NCI-H2081 treated with DMSO at 0.1 percent for 48 hours (cell line): ENCODE data around the gene KRT38.

Experiments used
- DNase-seq: peaks from one replicate; lab custom pipeline; 2025; lab: John Stamatoyannopoulos, UW

Gene KRT38

DNA sequence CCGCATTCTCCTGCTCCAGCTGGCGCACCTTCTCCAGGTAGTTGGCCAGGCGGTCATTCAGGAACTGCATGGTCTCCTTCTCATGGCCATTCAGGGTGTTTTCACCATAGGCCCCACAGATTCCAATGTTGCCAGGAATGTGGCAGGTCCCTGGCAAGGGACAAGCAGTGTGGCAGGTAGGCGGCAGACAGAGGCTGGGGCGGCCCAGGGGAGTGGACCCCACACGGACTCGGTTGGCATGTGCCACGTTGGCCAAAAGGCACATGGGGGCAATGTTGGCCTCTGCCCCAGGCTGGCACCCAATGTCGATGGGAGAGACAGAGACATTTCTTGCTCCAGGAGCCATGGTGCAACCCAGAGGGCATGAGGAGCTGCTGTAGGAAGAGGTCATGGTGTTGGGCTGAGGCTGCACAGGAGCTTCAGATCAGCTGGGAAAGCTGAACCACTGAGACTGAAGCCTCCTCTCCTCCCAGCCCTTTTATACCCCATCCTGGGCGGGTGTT, at the start of gene KRT38:
Gene KRT38 (minus strand): TSS at position 453 of the 503 bp plus-strand sequence. CDS start 62 bp downstream, at position 391.
- DNase-seq: no peak

DNA sequence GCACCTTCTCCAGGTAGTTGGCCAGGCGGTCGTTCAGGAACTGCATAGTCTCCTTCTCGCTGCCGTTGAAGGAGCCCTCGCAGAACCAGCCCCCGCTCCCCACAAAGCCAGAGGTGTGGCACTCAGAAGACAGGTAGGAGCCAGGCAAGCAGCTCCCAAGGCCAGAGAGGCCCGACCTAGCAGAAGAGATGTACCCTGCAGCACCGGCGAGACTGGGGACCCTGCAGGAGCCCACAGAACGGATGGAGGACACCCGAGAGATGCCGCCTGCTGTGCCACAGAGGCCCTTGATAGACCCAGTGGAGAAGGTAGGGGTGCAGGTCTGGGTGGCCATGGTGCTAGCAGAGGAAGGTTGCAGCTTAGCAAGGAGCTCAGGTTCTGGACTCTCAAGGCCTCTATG, 48.7 kb upstream of the KRT38 start, which contains the start of gene KRT36:
Gene KRT36 (minus strand): TSS at position 380 of the 400 bp plus-strand sequence. CDS start 46 bp downstream, at position 334.
- DNase-seq: no peak

GRCh38 chr17:41486809-41487530, 46.2 kb upstream of the KRT38 start:
- DNase-seq: no peak

DNA sequence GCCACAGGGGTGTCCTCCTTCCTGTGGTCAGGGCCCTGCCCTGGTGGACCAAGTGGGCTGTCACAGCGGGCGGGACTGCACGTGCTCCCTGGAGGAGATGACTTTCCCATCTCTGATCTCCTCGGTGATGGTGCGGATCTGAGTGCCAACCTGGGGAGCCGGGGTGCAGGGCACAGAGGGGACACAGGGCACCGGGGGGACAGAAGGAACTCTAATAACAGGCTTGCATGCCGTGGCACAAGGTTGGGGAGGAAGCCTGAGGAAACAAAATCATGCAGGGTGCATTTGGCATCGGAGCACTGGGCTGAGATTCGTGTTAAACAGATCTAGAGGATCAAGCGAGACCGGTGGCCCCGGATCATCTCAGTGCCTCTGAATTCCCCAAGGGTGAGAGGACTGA, 45.5 kb upstream of the KRT38 start:
- no peak for DNase-seq

DNA sequence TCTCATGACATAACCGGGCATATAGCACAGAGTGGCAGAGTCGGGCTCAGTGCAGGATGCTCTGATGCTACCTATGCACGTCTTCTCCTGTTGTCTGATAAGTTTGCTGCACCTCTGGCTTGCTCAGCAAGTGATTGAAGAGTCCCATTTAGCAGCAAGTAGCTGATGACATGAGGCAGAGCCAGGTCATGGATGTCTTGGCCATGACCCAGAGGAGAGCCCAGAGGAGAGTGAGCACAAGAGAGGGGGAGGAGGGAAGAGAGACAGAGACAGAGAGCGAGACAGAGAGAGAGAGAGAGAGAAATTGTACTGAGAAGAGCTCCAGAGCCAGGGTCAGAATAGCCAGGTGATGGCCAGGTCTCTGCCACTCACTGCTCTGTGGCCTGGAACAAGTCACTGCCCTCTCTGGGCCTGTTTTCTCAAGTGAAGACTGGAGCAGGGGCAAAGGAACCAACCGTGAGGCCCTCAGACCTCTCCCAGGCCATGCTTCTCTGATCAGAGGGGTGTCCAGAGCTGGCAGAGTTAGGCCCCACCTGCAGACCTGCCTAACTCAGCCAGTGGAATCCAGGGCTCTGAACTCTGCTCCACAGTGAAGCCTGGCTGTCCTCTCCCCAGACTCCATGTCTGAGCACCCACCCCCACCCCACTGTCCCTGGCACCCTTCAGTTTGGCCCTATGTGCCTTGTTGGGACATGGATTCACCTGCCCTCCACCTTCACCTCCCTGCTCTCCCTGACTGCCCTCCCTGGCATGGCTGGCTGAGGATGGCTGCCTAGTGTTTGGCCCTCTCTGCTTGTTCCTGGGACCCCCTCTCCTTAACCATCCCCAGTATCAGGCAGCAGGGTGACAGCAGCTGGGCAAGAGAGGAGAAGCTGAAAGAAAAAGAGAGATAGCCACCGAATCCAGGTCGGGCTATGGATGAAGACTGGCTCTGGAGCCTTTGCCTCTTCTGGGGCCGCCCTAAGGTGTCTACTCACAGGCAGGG, 44.4 kb upstream of the KRT38 start:
- DNase-seq: no peak

DNA sequence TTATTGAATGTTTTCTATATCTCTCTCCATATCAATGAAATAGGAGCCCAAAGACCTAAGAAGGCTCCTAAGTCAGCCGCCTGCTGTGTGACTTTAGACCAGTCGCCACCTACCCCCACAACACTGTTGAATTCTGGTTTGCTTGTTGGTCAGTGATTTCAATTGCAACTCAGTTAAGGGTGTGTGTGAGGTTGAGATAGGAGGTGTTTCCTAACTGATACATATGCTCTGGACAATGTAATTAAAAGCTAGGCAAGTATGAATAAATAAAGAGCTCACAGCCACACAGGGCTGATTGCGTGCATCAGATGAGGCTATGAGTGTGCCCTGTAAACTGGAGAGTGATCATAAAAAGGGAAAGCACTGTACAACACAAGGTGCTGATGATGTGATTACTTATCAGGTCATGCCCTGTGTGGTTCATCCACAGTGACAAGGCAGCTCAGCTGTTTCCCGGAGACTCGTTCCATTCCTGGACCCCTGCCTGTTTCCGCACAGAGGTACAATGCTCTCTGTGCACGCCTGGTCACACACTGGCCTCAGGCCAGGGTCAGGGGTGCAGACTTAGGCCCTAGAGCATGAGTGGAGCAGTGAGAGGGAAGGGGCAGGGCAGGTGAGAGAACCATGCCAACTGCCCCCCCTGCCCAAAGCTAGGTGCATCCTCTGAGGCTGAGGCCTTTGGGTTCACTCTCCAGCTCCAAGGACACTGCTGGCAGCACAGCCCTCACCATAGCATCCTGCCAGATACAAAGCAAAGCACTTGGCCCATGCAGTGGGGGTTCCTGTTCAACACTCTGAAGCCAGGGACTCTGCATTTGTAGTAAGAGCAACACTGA, 43.4 kb upstream of the KRT38 start:
- DNase-seq: no peak

- no peak for DNase-seq
Observed at GRCh38 chr17:41483531-41483930, 42.7 kb upstream of the KRT38 start.

- DNase-seq: no peak
Observed at GRCh38 chr17:41481036-41481435, 40.3 kb upstream of the KRT38 start, which contains the start of gene KRT35. Gene KRT35 (minus strand): TSS chr17:41481151. CDS start chr17:41481097, 54 bp downstream.

- DNase-seq: no peak
Observed at GRCh38 chr17:41480581-41480980, 39.8 kb upstream of the KRT38 start.

DNA sequence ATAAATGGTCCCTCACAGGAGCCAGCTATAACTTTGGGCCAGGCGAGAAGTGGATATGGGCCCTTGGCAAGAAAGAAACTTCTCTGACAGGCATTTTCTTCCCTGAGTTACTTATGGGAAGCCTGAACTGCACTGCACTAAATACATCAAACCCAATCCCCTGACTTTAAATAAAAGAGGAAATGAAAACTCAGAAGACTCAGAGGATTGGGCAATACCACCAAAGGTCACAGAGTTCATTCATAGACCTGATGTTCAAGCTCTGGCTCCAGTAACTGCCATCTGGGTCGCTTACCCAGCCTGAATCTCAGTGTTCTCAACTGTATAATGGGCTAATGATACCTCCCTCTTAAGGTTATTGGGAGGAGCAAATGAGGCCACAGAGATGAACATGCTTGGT, 39.4 kb upstream of the KRT38 start:
- DNase-seq: no peak

GRCh38 chr17:41478237-41478636, 37.5 kb upstream of the KRT38 start:
- DNase-seq: no peak

DNA sequence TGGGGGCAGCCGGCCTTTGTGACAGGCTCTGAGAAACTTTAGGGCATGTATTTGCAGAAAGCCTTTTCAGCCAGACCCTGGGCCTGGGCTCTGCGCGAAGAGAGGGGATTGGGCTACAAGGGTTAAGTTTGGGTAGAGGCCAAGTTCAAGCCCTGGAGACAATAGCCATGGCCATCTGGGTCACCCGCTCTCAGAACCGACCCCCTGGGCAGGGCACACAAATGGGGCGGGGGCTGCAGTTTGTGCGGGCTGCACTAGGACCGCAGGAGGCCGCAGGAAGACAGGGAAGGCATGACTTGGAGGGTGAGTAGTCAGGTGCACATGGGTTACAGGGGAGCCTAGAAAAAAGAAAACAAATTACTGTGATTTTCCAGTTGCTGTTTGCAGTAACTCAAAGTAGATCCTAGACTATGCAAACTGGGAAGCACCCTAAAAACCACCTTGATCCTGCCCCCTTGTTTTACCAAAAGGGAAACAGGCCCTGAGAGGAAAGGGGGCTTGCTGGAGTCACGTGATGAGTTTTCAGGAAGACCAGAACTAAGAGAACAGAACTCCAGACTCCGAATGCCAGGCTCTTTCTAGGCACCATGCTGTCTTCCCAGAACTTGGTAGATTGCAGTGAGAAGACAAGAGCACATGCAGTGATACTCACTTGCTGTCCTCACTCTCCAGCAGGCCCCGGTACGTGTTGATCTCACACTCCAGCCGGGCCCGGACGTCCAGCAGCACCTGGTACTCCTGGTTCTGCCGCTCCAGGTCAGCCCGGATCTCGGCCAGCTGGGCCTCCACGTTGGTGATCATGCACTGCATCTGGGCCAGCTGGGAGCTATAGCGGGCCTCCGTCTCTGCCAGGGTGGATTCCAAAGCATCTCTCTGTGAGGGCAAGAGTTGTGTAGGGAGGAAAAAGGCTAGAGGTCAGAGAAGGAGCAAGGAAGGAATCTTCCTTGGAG, 36.4 kb upstream of the KRT38 start:
- DNase-seq: no peak

GRCh38 chr17:41475421-41475820, 34.6 kb upstream of the KRT38 start:
- DNase-seq: no peak

GRCh38 chr17:41474863-41475262, 34.1 kb upstream of the KRT38 start:
- DNase-seq: no peak

DNA sequence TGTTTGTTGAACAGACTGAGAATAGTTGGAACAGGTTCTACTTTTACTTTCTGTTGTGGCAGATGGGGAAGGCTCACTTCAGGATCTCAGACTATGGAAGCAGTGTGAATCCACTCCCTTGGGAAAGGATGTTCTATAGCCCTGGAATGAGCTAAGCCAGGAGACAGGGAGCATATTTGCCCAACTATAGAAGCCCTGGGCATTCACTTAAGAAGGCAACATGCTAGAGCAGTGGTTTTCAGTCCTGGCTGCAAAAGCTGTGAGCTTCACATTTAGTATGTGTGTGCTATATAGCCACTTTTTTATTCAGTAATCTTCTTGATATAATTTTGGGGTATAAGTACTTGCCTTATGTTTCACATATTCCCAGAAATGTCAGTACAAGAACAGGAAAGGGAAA, 27.6 kb upstream of the KRT38 start:
- no peak for DNase-seq

GRCh38 chr17:41467561-41467960, 26.8 kb upstream of the KRT38 start:
- DNase-seq: no peak

GRCh38 chr17:41466988-41467387, 26.2 kb upstream of the KRT38 start, which contains the start of gene KRT32:
Gene KRT32 (minus strand): TSS chr17:41467386. CDS start chr17:41467325, 61 bp downstream.
- no peak for DNase-seq

- DNase-seq: no peak
Observed at GRCh38 chr17:41464682-41465081, 23.9 kb upstream of the KRT38 start.

GRCh38 chr17:41464173-41464572, 23.4 kb upstream of the KRT38 start:
- no peak for DNase-seq

DNA sequence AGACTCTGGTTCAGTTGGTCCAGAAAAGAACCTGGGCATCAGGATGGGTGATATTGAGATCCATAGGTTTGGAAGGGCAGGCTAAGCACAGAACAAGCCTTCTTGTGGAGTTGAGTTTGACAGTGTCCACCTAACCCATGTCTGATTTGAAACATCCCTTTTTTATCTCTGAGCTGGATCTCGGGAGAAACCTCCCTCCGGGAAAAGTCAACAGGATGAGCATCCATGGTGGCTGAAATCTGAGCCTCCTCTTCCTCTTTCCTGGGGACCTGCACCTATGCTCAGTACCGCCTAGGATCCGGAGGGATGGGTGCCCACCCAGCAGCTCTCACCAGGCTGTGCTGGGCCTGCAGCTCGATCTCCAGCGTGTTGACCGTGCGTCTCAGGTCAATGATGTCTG, 23.0 kb upstream of the KRT38 start:
- DNase-seq: no peak
